H1 (cell line): ENCODE data around the gene LRRC17. TPM values are rescaled to one million over a fixed set of nuclear protein-coding genes. Genes with fewer than 3 reads are reported as not detected.

Experiments used
- CTCF ChIA-PET: fragments of 300-600 bp; sonication (Branson Sonifier 250); formaldehyde crosslinking; loops from one replicate; lab custom pipeline; 2021; ENCODE audit not compliant: partially characterized antibody; lab: Charles Lee
- POLR2A ChIA-PET: fragments of 300-600 bp; sonication (Branson Sonifier 250); formaldehyde crosslinking; loops from one replicate; lab custom pipeline; 2021; ENCODE audit warnings: inconsistent platforms; ENCODE audit not compliant: partially characterized antibody; lab: Charles Lee
- DNase-seq, 2 experiments: peaks; one replicate each; pipeline versions ENCODE4 v3.0.0 to v3.0.0-alpha.2; 2010 to 2022; ENCODE audit warnings: low spot score in 2 of 2, low read depth in 1 of 2, mixed read lengths in 1 of 2
- FAIRE-seq: peaks from 2 replicates; lab custom pipeline; 2011; peaks lifted over from hg19 to GRCh38; lab: Jason Lieb, UNC
- H2AFZ ChIP-seq: 2 replicates; pipeline ENCODE4 v1.8.1; 2012; ENCODE audit warnings: low read length, inconsistent platforms
- H2AK5ac ChIP-seq: 2 replicates; pipeline ENCODE4 v1.6.1; 2013; ENCODE audit warnings: low read depth, low read length
- H2BK120ac ChIP-seq: replicated peaks from 2 replicates; pipeline ENCODE3; 2013; ENCODE audit warnings: low read depth, low read length, inconsistent platforms
- H2BK12ac ChIP-seq: 2 replicates; pipeline ENCODE4 v1.6.1; 2013; ENCODE audit warnings: low read depth, low read length
- H2BK15ac ChIP-seq: 2 replicates; pipeline ENCODE4 v1.6.1; 2013; ENCODE audit warnings: low read length
- H2BK20ac ChIP-seq: 2 replicates; pipeline ENCODE4 v1.6.1; 2013; ENCODE audit warnings: low read length
- H2BK5ac ChIP-seq: 2 replicates; pipeline ENCODE4 v1.6.1; 2013; ENCODE audit warnings: low read depth, low read length
- H3K14ac ChIP-seq: 2 replicates; pipeline ENCODE4 v1.6.1; 2013; ENCODE audit warnings: inconsistent platforms; ENCODE audit not compliant: insufficient read length
- H3K18ac ChIP-seq: 2 replicates; pipeline ENCODE4 v1.6.1; 2013; ENCODE audit warnings: low read length; ENCODE audit errors: extremely low read depth
- H3K23ac ChIP-seq: 2 replicates; pipeline ENCODE4 v1.6.1; 2013; ENCODE audit warnings: inconsistent platforms; ENCODE audit not compliant: insufficient read length
- H3K23me2 ChIP-seq: 2 replicates; pipeline ENCODE4 v1.6.1; 2013; ENCODE audit warnings: low read depth, low read length
- H3K27ac ChIP-seq: 2 replicates; pipeline ENCODE4 v1.6.1; 2011; ENCODE audit warnings: low read depth, low read length, inconsistent platforms
- H3K27me3 ChIP-seq, 4 experiments: replicated peaks in 1 of 4; 1 replicate in 1 of 4; 2 replicates in 3 of 4; pipeline versions ENCODE4 v1.6.1 to v1.8.1; 2011 to 2013; ENCODE audit warnings: low read length in 3 of 4, mild to moderate bottlenecking in 3 of 4, inconsistent platforms in 2 of 4, mixed read lengths in 2 of 4, moderate library complexity in 1 of 4; ENCODE audit not compliant: control insufficient read depth in 3 of 4, insufficient read depth in 3 of 4; ENCODE audit errors: extremely low read depth in 1 of 4
- H3K36me3 ChIP-seq, 4 experiments: 2 replicates each; pipeline versions ENCODE4 v1.6.1 to v1.8.1; 2011 to 2013; ENCODE audit warnings: mild to moderate bottlenecking in 4 of 4, low read length in 3 of 4, moderate library complexity in 2 of 4, control low read depth in 1 of 4, inconsistent platforms in 1 of 4; ENCODE audit not compliant: insufficient read depth in 4 of 4, control insufficient read depth in 2 of 4
- H3K4ac ChIP-seq: replicated peaks from 2 replicates; pipeline ENCODE3; 2013; ENCODE audit warnings: low read length, low read depth, mixed read lengths, inconsistent platforms; ENCODE audit not compliant: insufficient read length
- H3K4me1 ChIP-seq, 4 experiments: replicated peaks in 1 of 4; 1 replicate in 1 of 4; 2 replicates in 3 of 4; pipeline versions ENCODE4 v1.6.1 to v1.8.1; 2011 to 2013; ENCODE audit warnings: low read length in 3 of 4, inconsistent platforms in 2 of 4, mixed read lengths in 1 of 4; ENCODE audit not compliant: insufficient read depth in 4 of 4, control insufficient read depth in 3 of 4
- H3K4me2 ChIP-seq, 2 experiments: 2 replicates each; pipeline versions ENCODE4 v1.6.1 to v1.8.1; 2011 to 2013; ENCODE audit warnings: low read depth in 2 of 2, low read length in 2 of 2, control low read depth in 1 of 2, inconsistent platforms in 1 of 2, mild to moderate bottlenecking in 1 of 2; ENCODE audit not compliant: insufficient read depth in 1 of 2
- H3K4me3 ChIP-seq, 4 experiments: fragments of 200-600, 300-600 bp in 1 of 4; sonication (generic), shearing (Covaris generic), sonication (Bioruptor Twin) in 1 of 4; 2 replicates each; pipeline versions ENCODE4 v1.5.1 to v1.8.1; 2011 to 2016; ENCODE audit warnings: low read length in 4 of 4, low read depth in 3 of 4, control low read depth in 2 of 4, inconsistent platforms in 2 of 4, mild to moderate bottlenecking in 2 of 4, mixed read lengths in 1 of 4, moderate library complexity in 1 of 4; ENCODE audit not compliant: insufficient read depth in 2 of 4; ENCODE audit errors: extremely low read depth in 1 of 4
- H3K56ac ChIP-seq: replicated peaks from 2 replicates; pipeline ENCODE3; 2013; ENCODE audit warnings: low read depth, mild to moderate bottlenecking, mixed read lengths, low read length, inconsistent platforms; ENCODE audit not compliant: insufficient read length
- H3K79me1 ChIP-seq: 2 replicates; pipeline ENCODE4 v1.6.1; 2013; ENCODE audit warnings: low read depth, low read length, control low read depth
- H3K79me2 ChIP-seq, 2 experiments: 2 replicates each; pipeline versions ENCODE4 v1.6.1 to v1.8.1; 2012 to 2013; ENCODE audit warnings: low read length in 2 of 2, mild to moderate bottlenecking in 2 of 2, inconsistent platforms in 1 of 2; ENCODE audit not compliant: insufficient read depth in 2 of 2, control insufficient read depth in 1 of 2
- H3K9ac ChIP-seq, 4 experiments: replicated peaks in 1 of 4; 1 replicate in 1 of 4; 2 replicates in 3 of 4; pipeline versions ENCODE4 v1.6.1 to v1.8.1; 2011 to 2013; ENCODE audit warnings: low read depth in 3 of 4, low read length in 3 of 4, control low read depth in 2 of 4, mild to moderate bottlenecking in 2 of 4, moderate library complexity in 2 of 4, inconsistent platforms in 1 of 4; ENCODE audit errors: extremely low read depth in 1 of 4
- H3K9me3 ChIP-seq, 2 experiments: 2 replicates each; pipeline versions ENCODE4 v1.6.1 to v1.8.1; 2012 to 2013; ENCODE audit warnings: mild to moderate bottlenecking in 2 of 2, moderate library complexity in 2 of 2, control low read depth in 1 of 2, inconsistent platforms in 1 of 2, low read depth in 1 of 2, low read length in 1 of 2, mixed read lengths in 1 of 2; ENCODE audit not compliant: insufficient read depth in 2 of 2
- H4K20me1 ChIP-seq, 2 experiments: replicated peaks in 1 of 2; 2 replicates each; pipeline versions ENCODE3 to v1.8.1; 2011 to 2013; ENCODE audit warnings: inconsistent platforms in 2 of 2, low read length in 2 of 2, mild to moderate bottlenecking in 1 of 2; ENCODE audit not compliant: insufficient read depth in 2 of 2, control insufficient read depth in 1 of 2
- H4K5ac ChIP-seq: 2 replicates; pipeline ENCODE4 v1.6.1; 2013; ENCODE audit warnings: low read length, low read depth, mixed read lengths, inconsistent platforms; ENCODE audit not compliant: insufficient read length
- H4K8ac ChIP-seq: 2 replicates; pipeline ENCODE4 v1.8.0; 2013; ENCODE audit warnings: mild to moderate bottlenecking, moderate library complexity, low read length, inconsistent platforms; ENCODE audit not compliant: insufficient read depth; ENCODE audit errors: extremely low read depth
- H4K91ac ChIP-seq: replicated peaks from 2 replicates; pipeline ENCODE3; 2013; ENCODE audit warnings: low read length, mixed read lengths, inconsistent platforms; ENCODE audit not compliant: insufficient read length
- CEBPB ChIP-seq: IDR thresholded peaks from 2 replicates; pipeline ENCODE4 v1.6.1; 2012; ENCODE audit warnings: low read depth, low read length
- HDAC6 ChIP-seq: IDR thresholded peaks from one replicate; pipeline ENCODE4 v1.7.1; 2012; ENCODE audit warnings: low read depth, mild to moderate bottlenecking, inconsistent platforms, low read length, moderate library complexity
- SP4 ChIP-seq: IDR thresholded peaks from 2 replicates; pipeline ENCODE4 v1.6.1; 2012; ENCODE audit warnings: low read length, inconsistent platforms
- polyA plus RNA-seq, 7 experiments: library from polyadenylated mRNA; depleted of rRNA in 3 of 7; stranded (reverse) in 5 of 7; unstranded in 2 of 7; fragments of >200 nt in 5 of 7; fragments of 200-250 nt in 2 of 7; gene quantifications; 1 replicate in 5 of 7; 2 replicates in 1 of 7; 4 replicates in 1 of 7; pipeline versions ENCODE4 v1.2.1 to v1.2.3, GENCODE V29; 2011 to 2013; ENCODE audit warnings: missing spikeins in 2 of 7, mixed read lengths in 2 of 7
- total RNA-seq: library from RNA; stranded (reverse); fragmentation: NEBNext Ultra II Directional; extraction: Animal tissue kit (Norgen Biotek cat#: 25700); gene quantifications from 2 replicates; pipeline ENCODE4 v1.2.1, GENCODE V29; 2021

LRRC17 gene
- total and polyA plus RNA-seq, 2 of the 8 experiments (the other 6 are each of a cell fraction or from before 2014, with no cell fraction given): 3.0 TPM

DNA sequence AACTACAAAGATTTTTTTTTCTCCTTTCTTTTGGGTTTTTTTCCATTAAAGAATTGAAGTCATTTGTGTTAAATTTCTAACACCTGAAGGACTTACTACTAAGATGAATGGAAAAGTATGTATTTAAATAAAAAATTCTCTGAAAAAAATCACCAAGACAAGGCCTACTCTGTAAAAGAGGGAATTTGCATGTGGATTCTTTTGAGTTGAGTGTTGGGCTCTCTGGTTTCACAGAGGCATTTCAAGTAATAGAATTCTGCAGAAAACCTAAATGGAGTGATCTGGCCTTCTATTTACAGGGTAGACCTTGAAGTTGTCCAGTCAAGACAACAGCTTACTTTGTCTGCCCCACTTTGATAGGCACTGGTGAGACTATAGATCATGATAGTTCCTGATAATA is 4.1 kb downstream of the LRRC17 start:
- Histone ChIP-seq H3K79me1 (no peaks in the 10 kb centered on the region), H3K18ac (no peak overlapping the region), H3K23ac (no peak overlapping the region), H3K23me2 (no peaks in the 10 kb centered on the region), H4K5ac (peak overlapping the region; percentile 36), H2BK12ac (no peak overlapping the region), H4K8ac (no peak overlapping the region), H3K4me2 (peak overlapping the region in 1 of 2 experiments; percentile 3; a peak in 1 of 4 replicates), H2BK20ac (no peak overlapping the region), H2BK15ac (no peak overlapping the region), H3K9ac (no peak overlapping the region), H4K20me1 (no peaks in the 10 kb centered on the region), H3K4me3 (no peak overlapping the region), H3K14ac (no peak overlapping the region), H3K4me1 (peaks cover 0 to 9% (median 4%) of the 10 kb centered on the region in 4 experiments; a peak in 4 of 7 replicates), H3K36me3 (no peaks in the 10 kb centered on the region), H3K79me2 (no peaks in the 10 kb centered on the region), H3K9me3 (no peaks in the 10 kb centered on the region), H3K56ac (no peak overlapping the region), H3K27me3 (no peaks in the 10 kb centered on the region), H2BK5ac (no peak overlapping the region), H2AK5ac (no peak overlapping the region), H2AFZ (no peak overlapping the region), H3K27ac (no peak overlapping the region), H2BK120ac (no peak overlapping the region), H4K91ac (no peak overlapping the region), H3K4ac (no peak overlapping the region)
- ChIA-PET CTCF (interaction anchor here (0.5 to 1.6 kb wide), 4 partner anchors 14 to 425 kb away, joined by 3 to 5 read pairs (median 4); no protein-coding TSS in a partner anchor), POLR2A (interaction anchor here (2.0 kb wide), 1 partner anchor 158 kb away, joined by 4 read pairs; the partner anchor contains the start of genes ARMC10 and FBXL13)
- DNase-seq: no peak
- TF ChIP-seq HDAC6 (no peak), SP4 (no peak), CEBPB (no peak)
- no peak for FAIRE-seq
